ENCODE data around the gene CRYBA4.
"Not testable (repeated sequence)": the region's sequence is repeated elsewhere in the genome, so short reads cannot be mapped to it uniquely, and the experiment has no call there.

The CRYBA4 gene

GRCh38 chr22:26593763-26594162, 28.0 kb upstream of the CRYBA4 start:
- in situ Hi-C loops (cut with HindIII; ENCODE audit: low sequenced_read_pairs), result no loop called here

- in situ Hi-C loops (cut with HindIII; ENCODE audit: low sequenced_read_pairs), result no loop called here
These were observed 24.7 kb upstream of the CRYBA4 start for GRCh38 chr22:26597026-26597425.

- in situ Hi-C loops (cut with HindIII; ENCODE audit: low sequenced_read_pairs), result no loop called here
These were observed 24.3 kb upstream of the CRYBA4 start for GRCh38 chr22:26597480-26597879.

GRCh38 chr22:26599505-26599904, 22.3 kb upstream of the CRYBA4 start:
- in situ Hi-C loops (cut with HindIII; ENCODE audit: low sequenced_read_pairs), result no loop called here

- in situ Hi-C loops (cut with HindIII; ENCODE audit: low sequenced_read_pairs), result no loop called here
These were observed 20.0 kb upstream of the CRYBA4 start for GRCh38 chr22:26601726-26602125.

- in situ Hi-C loops (cut with HindIII; ENCODE audit: low sequenced_read_pairs), result no loop called here
These were observed 19.6 kb upstream of the CRYBA4 start for GRCh38 chr22:26602127-26602526.

GRCh38 chr22:26604368-26604767, 17.4 kb upstream of the CRYBA4 start:
- in situ Hi-C loops (cut with HindIII; ENCODE audit: low sequenced_read_pairs), result no loop called here

- in situ Hi-C loops (cut with HindIII; ENCODE audit: low sequenced_read_pairs), result no loop called here
These were observed 15.2 kb upstream of the CRYBA4 start for GRCh38 chr22:26606611-26607010.

GRCh38 chr22:26608129-26608528, 13.6 kb upstream of the CRYBA4 start:
- in situ Hi-C loops (cut with HindIII; ENCODE audit: low sequenced_read_pairs), result no loop called here

GRCh38 chr22:26609287-26609686, 12.5 kb upstream of the CRYBA4 start:
- in situ Hi-C loops (cut with HindIII; ENCODE audit: low sequenced_read_pairs), result no loop called here

GRCh38 chr22:26610072-26610958, 11.4 kb upstream of the CRYBA4 start:
- in situ Hi-C loops (cut with HindIII; ENCODE audit: low sequenced_read_pairs), result no loop called here

- in situ Hi-C loops (cut with HindIII; ENCODE audit: low sequenced_read_pairs), result no loop called here
These were observed 10.8 kb upstream of the CRYBA4 start for GRCh38 chr22:26610996-26611395.

GRCh38 chr22:26612652-26613051, 9.1 kb upstream of the CRYBA4 start:
- in situ Hi-C loops (cut with HindIII; ENCODE audit: low sequenced_read_pairs), result no loop called here

- in situ Hi-C loops (cut with HindIII; ENCODE audit: low sequenced_read_pairs), result not testable (repeated sequence)
These were observed 8.0 kb upstream of the CRYBA4 start for GRCh38 chr22:26613753-26614152.

- in situ Hi-C loops (cut with HindIII; ENCODE audit: low sequenced_read_pairs), result no loop called here
These were observed 7.4 kb upstream of the CRYBA4 start for GRCh38 chr22:26614322-26614721.

- in situ Hi-C loops (cut with HindIII; ENCODE audit: low sequenced_read_pairs), result no loop called here
These were observed 6.6 kb upstream of the CRYBA4 start for GRCh38 chr22:26615149-26615548.

- in situ Hi-C loops (cut with HindIII; ENCODE audit: low sequenced_read_pairs), result no loop called here
These were observed 5.8 kb upstream of the CRYBA4 start for GRCh38 chr22:26615830-26616435.

GRCh38 chr22:26616650-26617049, 5.1 kb upstream of the CRYBA4 start:
- in situ Hi-C loops (cut with HindIII; ENCODE audit: low sequenced_read_pairs), result no loop called here

GRCh38 chr22:26617271-26618199, 4.2 kb upstream of the CRYBA4 start, which contains the start of gene CRYBB1:
TSS of gene CRYBB1 (minus strand) at chr22:26618027. CDS start at chr22:26616319, 1,708 bp downstream.
- in situ Hi-C loops (cut with HindIII; ENCODE audit: low sequenced_read_pairs), result no loop called here

GRCh38 chr22:26618455-26618854, 3.3 kb upstream of the CRYBA4 start:
- in situ Hi-C loops (cut with HindIII; ENCODE audit: low sequenced_read_pairs), result no loop called here

- in situ Hi-C loops (cut with HindIII; ENCODE audit: low sequenced_read_pairs), result no loop called here
These were observed 2.3 kb upstream of the CRYBA4 start for GRCh38 chr22:26619510-26619909.

Data from DLD1 (cell line).